Mesendoderm (in vitro differentiated cells): Measurements from ENCODE around the gene PLCXD1.
"Not testable (repeated sequence)": the region's sequence is repeated elsewhere in the genome, so short reads cannot be mapped to it uniquely, and the experiment has no call there.

Source experiments
- DNase-seq: peaks from one replicate; pipeline ENCODE4 v3.0.0; 2013
- H2AK5ac ChIP-seq: 2 replicates; pipeline ENCODE4 v1.6.1; 2013; ENCODE audit warnings: low read length, inconsistent platforms
- H2BK120ac ChIP-seq: 2 replicates; pipeline ENCODE4 v1.6.1; 2013; ENCODE audit warnings: low read depth, mild to moderate bottlenecking, low read length, moderate library complexity, mixed read lengths
- H2BK15ac ChIP-seq: replicated peaks from 2 replicates; pipeline ENCODE4 v1.6.1; 2013; ENCODE audit warnings: low read depth, mild to moderate bottlenecking, moderate library complexity
- H2BK5ac ChIP-seq: 2 replicates; pipeline ENCODE4 v1.6.1; 2013; ENCODE audit warnings: low read length, inconsistent platforms
- H3K18ac ChIP-seq: 2 replicates; pipeline ENCODE4 v1.6.1; 2013; ENCODE audit warnings: mild to moderate bottlenecking, low read length, mixed read lengths
- H3K23ac ChIP-seq: one replicate; pipeline ENCODE4 v1.6.1; 2013; ENCODE audit warnings: low read length
- H3K27ac ChIP-seq: 2 replicates; pipeline ENCODE4 v1.5.1; 2013; ENCODE audit warnings: low read depth, mild to moderate bottlenecking, inconsistent platforms, low read length, moderate library complexity
- H3K27me3 ChIP-seq: 2 replicates; pipeline ENCODE4 v1.6.1; 2013; ENCODE audit warnings: low read length, control low read depth, mild to moderate bottlenecking, inconsistent platforms; ENCODE audit not compliant: insufficient read depth, poor library complexity
- H3K36me3 ChIP-seq: 2 replicates; pipeline ENCODE4 v1.6.1; 2013; ENCODE audit warnings: low read length, inconsistent platforms; ENCODE audit not compliant: control insufficient read depth, insufficient read depth
- H3K4ac ChIP-seq: one replicate; pipeline ENCODE4 v1.6.1; 2013; ENCODE audit warnings: low read depth, mild to moderate bottlenecking, low read length, moderate library complexity
- H3K4me1 ChIP-seq: 2 replicates; pipeline ENCODE4 v1.6.1; 2013; ENCODE audit warnings: low read depth, low read length, inconsistent platforms; ENCODE audit not compliant: control insufficient read depth
- H3K4me2 ChIP-seq: 2 replicates; pipeline ENCODE4 v1.6.1; 2013; ENCODE audit warnings: low read length
- H3K4me3 ChIP-seq: 2 replicates; pipeline ENCODE4 v1.5.1; 2013; ENCODE audit warnings: mild to moderate bottlenecking, low read length
- H3K56ac ChIP-seq: one replicate; pipeline ENCODE4 v1.6.1; 2013; ENCODE audit warnings: low read length
- H3K79me1 ChIP-seq: 2 replicates; pipeline ENCODE4 v1.6.1; 2013; ENCODE audit warnings: low read length, inconsistent platforms
- H3K79me2 ChIP-seq: 2 replicates; pipeline ENCODE4 v1.6.1; 2013; ENCODE audit warnings: mild to moderate bottlenecking, low read length; ENCODE audit not compliant: control insufficient read depth, insufficient read depth
- H3K9ac ChIP-seq: 2 replicates; pipeline ENCODE4 v1.6.1; 2013; ENCODE audit warnings: low read length, inconsistent platforms
- H4K5ac ChIP-seq: one replicate; pipeline ENCODE4 v1.6.1; 2013; ENCODE audit warnings: low read length
- H4K8ac ChIP-seq: one replicate; pipeline ENCODE4 v1.6.1; 2013; ENCODE audit warnings: low read depth, mild to moderate bottlenecking, control low read depth, low read length, moderate library complexity
- WGBS: extraction: QIAGEN DNeasy Blood & Tissue Kit; methylation state at CpG from one replicate; pipeline ENCODE4 v1.1.7; 2013; ENCODE audit warnings: low lambda C conversion rate, missing lambda C conversion rate; ENCODE audit not compliant: insufficient coverage; ENCODE audit errors: extremely low coverage; 5-methylcytosine and 5-hydroxymethylcytosine counted together

PLCXD1 gene

GRCh38 chrX:251396-252243, 29.6 kb upstream of the PLCXD1 start:
- H2BK120ac ChIP-seq, H3K9ac ChIP-seq, H3K4ac ChIP-seq, H2AK5ac ChIP-seq, H4K8ac ChIP-seq, DNase-seq, H3K27me3 ChIP-seq, H3K56ac ChIP-seq, H2BK5ac ChIP-seq, H3K18ac ChIP-seq, H3K79me2 ChIP-seq, H2BK15ac ChIP-seq, H3K4me1 ChIP-seq, H3K79me1 ChIP-seq, H3K23ac ChIP-seq, H4K5ac ChIP-seq, H3K4me2 ChIP-seq, H3K4me3 ChIP-seq, H3K27ac ChIP-seq, H3K36me3 ChIP-seq: not testable (repeated sequence)
- WGBS, result no CpG with 5 or more reads among the region's 17 CpGs

DNA sequence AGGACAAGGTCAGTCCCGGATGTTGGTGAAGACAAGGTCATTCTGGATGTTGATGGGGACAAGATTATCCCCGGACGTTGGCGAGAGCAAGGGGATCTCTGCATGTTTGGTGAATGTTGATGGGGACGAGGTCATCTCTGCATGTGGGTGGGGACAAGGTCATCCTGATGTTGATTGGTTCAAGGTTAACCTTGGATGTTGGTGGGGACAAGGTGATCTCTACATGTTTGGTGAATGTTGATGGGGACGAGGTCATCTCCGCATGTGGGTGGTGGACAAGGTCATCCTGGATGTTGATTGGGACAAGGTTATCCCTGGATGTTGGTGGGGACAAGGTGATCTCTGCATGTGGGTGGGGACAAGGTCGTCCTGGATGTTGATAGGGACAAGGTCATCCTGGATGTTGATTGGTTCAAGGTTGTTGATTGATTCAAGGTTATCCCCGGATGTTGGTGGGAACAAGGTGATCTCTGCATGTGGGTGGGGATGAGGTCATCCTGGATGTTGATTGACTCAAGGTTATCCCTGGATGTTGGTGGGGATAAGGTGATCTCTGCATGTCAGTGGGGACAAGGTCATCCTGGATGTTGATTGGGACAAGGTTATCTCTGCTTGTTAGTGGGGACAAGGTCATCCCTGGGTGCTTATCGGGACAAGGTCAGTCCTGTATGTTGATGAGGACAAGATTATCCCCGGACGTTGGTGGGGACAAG, 28.8 kb upstream of the PLCXD1 start:
- no peak overlapping the region for H3K27ac ChIP-seq
- no peak overlapping the region for H3K18ac ChIP-seq
- H3K79me1 ChIP-seq, result no peaks in the 10 kb centered on the region
- H2BK15ac ChIP-seq, result no peak overlapping the region
- no peak for DNase-seq
- no peaks in the 10 kb centered on the region for H3K27me3 ChIP-seq
- no peak overlapping the region for H3K9ac ChIP-seq
- no peak overlapping the region for H3K23ac ChIP-seq
- no peaks in the 10 kb centered on the region for H3K79me2 ChIP-seq
- no peak overlapping the region for H2BK5ac ChIP-seq
- H3K4me1 ChIP-seq, result no peaks in the 10 kb centered on the region
- no peak overlapping the region for H3K4me3 ChIP-seq
- no peaks in the 10 kb centered on the region for H3K36me3 ChIP-seq
- no peak overlapping the region for H3K56ac ChIP-seq
- H3K4ac ChIP-seq, result no peak overlapping the region
- no peak overlapping the region for H4K8ac ChIP-seq
- no peak overlapping the region for H4K5ac ChIP-seq
- no CpG with 5 or more reads among the region's 12 CpGs for WGBS
- no peak overlapping the region for H2AK5ac ChIP-seq
- no peak overlapping the region for H3K4me2 ChIP-seq
- no peak overlapping the region for H2BK120ac ChIP-seq

- H2AK5ac ChIP-seq, result no peak overlapping the region
- no peak overlapping the region for H3K4me3 ChIP-seq
Measured at GRCh38 chrX:252957-253291, 28.3 kb upstream of the PLCXD1 start.

GRCh38 chrX:253451-254297, 27.5 kb upstream of the PLCXD1 start:
- no peak for DNase-seq
- no peak overlapping the region for H2AK5ac ChIP-seq
- no CpG with 5 or more reads among the region's 44 CpGs for WGBS
- no peak overlapping the region for H2BK5ac ChIP-seq
- H3K23ac ChIP-seq, result no peak overlapping the region
- no peak overlapping the region for H3K56ac ChIP-seq
- H3K4ac ChIP-seq, result no peak overlapping the region
- H3K79me1 ChIP-seq, result no peaks in the 10 kb centered on the region
- no peak overlapping the region for H3K4me2 ChIP-seq
- no peak overlapping the region for H2BK15ac ChIP-seq
- H3K9ac ChIP-seq, result no peak overlapping the region
- H3K36me3 ChIP-seq, result no peaks in the 10 kb centered on the region
- H3K18ac ChIP-seq, result no peak overlapping the region
- H3K4me1 ChIP-seq, result no peaks in the 10 kb centered on the region
- no peak overlapping the region for H2BK120ac ChIP-seq
- no peaks in the 10 kb centered on the region for H3K79me2 ChIP-seq
- no peak overlapping the region for H4K8ac ChIP-seq
- H3K4me3 ChIP-seq, result no peak overlapping the region
- no peaks in the 10 kb centered on the region for H3K27me3 ChIP-seq
- H3K27ac ChIP-seq, result no peak overlapping the region
- H4K5ac ChIP-seq, result no peak overlapping the region

More at GRCh38 chrX:252957-253291, 28.3 kb upstream of the PLCXD1 start:
- Histone ChIP-seq H3K36me3 (no peaks in the 10 kb centered on the region), H3K4me1 (no peaks in the 10 kb centered on the region), H3K9ac (no peak overlapping the region), H4K5ac (no peak overlapping the region), H3K27ac (no peak overlapping the region), H3K4me2 (no peak overlapping the region), H2BK120ac (no peak overlapping the region), H3K4ac (no peak overlapping the region), H3K18ac (no peak overlapping the region), H3K79me1 (no peaks in the 10 kb centered on the region), H3K27me3 (no peaks in the 10 kb centered on the region), H2BK5ac (no peak overlapping the region), H4K8ac (no peak overlapping the region), H3K56ac (no peak overlapping the region), H3K79me2 (no peaks in the 10 kb centered on the region), H3K23ac (no peak overlapping the region), H2BK15ac (no peak overlapping the region)
- WGBS, result no CpG with 5 or more reads among the region's 3 CpGs
- no peak for DNase-seq

- Histone ChIP-seq H3K56ac (no peak overlapping the region), H2BK15ac (no peak overlapping the region), H3K27ac (no peak overlapping the region), H3K4me3 (no peak overlapping the region), H3K18ac (no peak overlapping the region), H4K8ac (no peak overlapping the region), H2BK120ac (no peak overlapping the region), H3K79me2 (no peaks in the 10 kb centered on the region), H3K9ac (no peak overlapping the region), H3K27me3 (no peaks in the 10 kb centered on the region), H2AK5ac (no peak overlapping the region), H3K79me1 (no peaks in the 10 kb centered on the region), H3K4me1 (no peaks in the 10 kb centered on the region), H3K4me2 (no peak overlapping the region), H3K23ac (no peak overlapping the region), H2BK5ac (no peak overlapping the region), H3K4ac (no peak overlapping the region), H4K5ac (no peak overlapping the region), H3K36me3 (no peaks in the 10 kb centered on the region)
- DNase-seq, result no peak
- WGBS, result no CpG with 5 or more reads among the region's 27 CpGs
Measured at GRCh38 chrX:254630-255215, 26.5 kb upstream of the PLCXD1 start.
